HG03520 (cell line): ENCODE data around the gene EFNA5.
"Not testable (repeated sequence)": the region's sequence is repeated elsewhere in the genome, so short reads cannot be mapped to it uniquely, and the experiment has no call there.

Experiments used
- ATAC-seq: cut with Tn5 transposase; IDR thresholded peaks from one replicate; pipeline ENCODE4 v1.9.1; 2021; ENCODE audit warnings: mild to moderate bottlenecking, moderate library complexity; ENCODE audit not compliant: unreplicated experiment

Gene EFNA5

GRCh38 chr5:107469064-107469463, 201.7 kb downstream of the EFNA5 start:
- no peak for ATAC-seq

GRCh38 chr5:107468276-107468675, 202.5 kb downstream of the EFNA5 start:
- ATAC-seq, result no peak

GRCh38 chr5:107467137-107467932, 203.4 kb downstream of the EFNA5 start:
- no peak for ATAC-seq

- no peak for ATAC-seq
Observed at GRCh38 chr5:107466233-107466769, 204.4 kb downstream of the EFNA5 start.

GRCh38 chr5:107464876-107465275, 205.9 kb downstream of the EFNA5 start:
- ATAC-seq, result no peak

- peak; percentile 43 for ATAC-seq
Observed at GRCh38 chr5:107464416-107464815, 206.3 kb downstream of the EFNA5 start.

- no peak for ATAC-seq
Observed at GRCh38 chr5:107463731-107464130, 207.0 kb downstream of the EFNA5 start.

GRCh38 chr5:107461770-107462169, 209.0 kb downstream of the EFNA5 start:
- ATAC-seq, result no peak

- ATAC-seq, result no peak
Observed at GRCh38 chr5:107460789-107461188, 209.9 kb downstream of the EFNA5 start.

GRCh38 chr5:107459605-107460004, 211.1 kb downstream of the EFNA5 start:
- ATAC-seq, result no peak

- ATAC-seq, result no peak
Observed at GRCh38 chr5:107458322-107458721, 212.4 kb downstream of the EFNA5 start.

- ATAC-seq, result no peak
Observed at GRCh38 chr5:107457881-107458280, 212.9 kb downstream of the EFNA5 start.

- no peak for ATAC-seq
Observed at GRCh38 chr5:107457138-107457537, 213.6 kb downstream of the EFNA5 start.

- peak; percentile 69 for ATAC-seq
Observed at GRCh38 chr5:107456281-107456715, 214.4 kb downstream of the EFNA5 start.

- no peak for ATAC-seq
Observed at GRCh38 chr5:107455111-107455544, 215.6 kb downstream of the EFNA5 start.

- ATAC-seq, result not testable (repeated sequence)
Observed at GRCh38 chr5:107451827-107452226, 218.9 kb downstream of the EFNA5 start.

GRCh38 chr5:107451028-107451427, 219.7 kb downstream of the EFNA5 start:
- ATAC-seq, result no peak

- ATAC-seq, result no peak
Observed at GRCh38 chr5:107450531-107450930, 220.2 kb downstream of the EFNA5 start.

- no peak for ATAC-seq
Observed at GRCh38 chr5:107449369-107449768, 221.4 kb downstream of the EFNA5 start.

- no peak for ATAC-seq
Observed at GRCh38 chr5:107447587-107447986, 223.2 kb downstream of the EFNA5 start.

GRCh38 chr5:107446972-107447371, 223.8 kb downstream of the EFNA5 start:
- ATAC-seq, result no peak

GRCh38 chr5:107444300-107444699, 226.4 kb downstream of the EFNA5 start:
- ATAC-seq, result no peak
